GM20431 (cell line): ENCODE data around the gene PRDM12.

Experiments used
- in situ Hi-C: fragments of 300-500 bp; cut with MseI, MboI; formaldehyde crosslinking; loops from one replicate; pipeline ENCODE4 v1.15.0; 2020; ENCODE audit warnings: low sequenced_read_pairs; ENCODE audit not compliant: unreplicated experiment

The PRDM12 gene

GRCh38 chr9:130635306-130635705 lies 29.1 kb upstream of the PRDM12 start:
- in situ Hi-C loops, result loop anchor here (25.0 kb wide), 1 partner anchor 948 kb away; no protein-coding TSS in a partner anchor

GRCh38 chr9:130635721-130636647 lies 28.4 kb upstream of the PRDM12 start:
- in situ Hi-C loops, result loop anchor here (25.0 kb wide), 1 partner anchor 949 kb away; no protein-coding TSS in a partner anchor

- in situ Hi-C loops, result loop anchor here (25.0 kb wide), 1 partner anchor 949 kb away; no protein-coding TSS in a partner anchor
These were observed 27.8 kb upstream of the PRDM12 start for GRCh38 chr9:130636648-130637020.

GRCh38 chr9:130638284-130639123 lies 25.9 kb upstream of the PRDM12 start:
- in situ Hi-C loops, result loop anchor here (25.0 kb wide), 1 partner anchor 951 kb away; no protein-coding TSS in a partner anchor

GRCh38 chr9:130639124-130639765 lies 25.1 kb upstream of the PRDM12 start:
- in situ Hi-C loops, result loop anchor here (25.0 kb wide), 1 partner anchor 952 kb away; no protein-coding TSS in a partner anchor

GRCh38 chr9:130639866-130640555 lies 24.4 kb upstream of the PRDM12 start:
- in situ Hi-C loops, result loop anchor here (25.0 kb wide), 1 partner anchor 953 kb away; no protein-coding TSS in a partner anchor

GRCh38 chr9:130640681-130641080 lies 23.7 kb upstream of the PRDM12 start:
- in situ Hi-C loops, result loop anchor here (25.0 kb wide), 1 partner anchor 953 kb away; no protein-coding TSS in a partner anchor

GRCh38 chr9:130642926-130643325 lies 21.5 kb upstream of the PRDM12 start:
- in situ Hi-C loops, result loop anchor here (25.0 kb wide), 1 partner anchor 956 kb away; no protein-coding TSS in a partner anchor

GRCh38 chr9:130651221-130651620 lies 13.2 kb upstream of the PRDM12 start:
- in situ Hi-C loops, result no loop called here

- in situ Hi-C loops, result no loop called here
These were observed 12.6 kb upstream of the PRDM12 start for GRCh38 chr9:130651752-130652151.

GRCh38 chr9:130654879-130655278 lies 9.5 kb upstream of the PRDM12 start:
- in situ Hi-C loops, result no loop called here

GRCh38 chr9:130658893-130659698 lies 5.3 kb upstream of the PRDM12 start:
- in situ Hi-C loops, result no loop called here

GRCh38 chr9:130659699-130660248 lies 4.6 kb upstream of the PRDM12 start:
- in situ Hi-C loops, result no loop called here

- in situ Hi-C loops, result no loop called here
These were observed 4.1 kb upstream of the PRDM12 start for GRCh38 chr9:130660326-130660682.

- in situ Hi-C loops, result no loop called here
These were observed 3.5 kb upstream of the PRDM12 start for GRCh38 chr9:130660683-130661450.

GRCh38 chr9:130661451-130662098 lies 2.8 kb upstream of the PRDM12 start:
- in situ Hi-C loops, result no loop called here
